Activated CD8-positive, alpha-beta memory T cell treated with anti-CD3 and anti-CD28 coated beads for 4 hours (primary cell): ENCODE measurements around the gene DOCK7.

Source experiments
- DNase-seq, 2 donors: peaks; one replicate each; pipeline ENCODE4 v3.0.0-alpha.2; 2020; ENCODE audit warnings: low read depth in 2 of 2

The DOCK7 gene

DNA sequence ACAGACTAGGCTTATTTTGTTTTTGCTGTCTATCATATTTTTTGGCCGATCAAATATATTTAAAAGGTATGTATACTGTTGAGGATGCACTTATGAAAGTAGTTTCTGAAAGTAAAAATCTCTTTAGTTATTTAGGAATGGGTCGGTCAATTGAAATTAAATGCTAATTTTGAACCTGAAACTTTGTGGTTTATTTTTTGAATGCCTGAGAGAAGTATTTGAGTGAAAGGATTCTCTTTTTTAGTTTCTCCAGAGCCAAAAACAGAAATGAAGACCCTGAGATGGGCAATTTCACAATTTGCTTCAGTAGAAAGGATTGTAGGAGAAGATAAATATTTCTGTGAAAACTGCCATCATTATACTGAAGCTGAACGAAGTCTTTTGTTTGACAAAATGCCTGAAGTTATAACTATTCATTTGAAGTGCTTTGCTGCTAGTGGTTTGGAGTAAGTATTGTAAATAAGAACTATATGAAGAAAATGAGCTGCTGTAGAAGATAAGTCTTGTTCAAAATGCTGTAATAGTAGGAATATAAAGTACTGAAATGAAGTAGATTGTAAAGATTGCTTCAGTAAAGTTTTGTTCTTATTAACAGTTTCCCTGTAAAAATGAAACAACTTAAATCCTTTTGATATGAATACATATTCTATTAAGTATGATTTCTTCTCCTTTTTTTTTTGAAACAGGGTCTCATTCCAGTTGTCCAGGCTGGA, 239.8 kb downstream of the DOCK7 start:
- no peak for DNase-seq

GRCh38 chr1:62444701-62445100, 243.5 kb downstream of the DOCK7 start:
- no peak for DNase-seq

- no peak for DNase-seq
These were observed 248.4 kb downstream of the DOCK7 start for GRCh38 chr1:62439652-62440371.

DNA sequence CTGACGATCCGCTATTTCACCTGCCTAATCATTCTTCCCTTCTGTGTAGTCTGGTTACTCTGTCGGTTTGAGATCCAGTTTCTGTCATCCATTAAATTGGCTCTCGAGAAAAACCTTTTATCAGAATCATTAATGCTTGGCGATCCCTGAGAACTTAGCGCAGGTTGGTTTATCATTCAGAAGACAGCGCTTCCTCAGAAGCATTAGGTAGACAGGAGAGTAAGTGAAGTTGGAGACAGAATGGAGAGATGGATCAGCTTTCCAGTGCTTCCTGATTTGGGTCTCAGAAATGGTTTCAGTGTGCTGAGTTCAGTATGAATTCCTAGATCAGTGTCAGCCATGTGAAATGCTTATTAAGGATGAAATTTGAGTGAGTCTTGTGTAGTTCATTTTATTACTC, 250.0 kb downstream of the DOCK7 start:
- no peak for DNase-seq

GRCh38 chr1:62437273-62437940, 250.8 kb downstream of the DOCK7 start:
- DNase-seq: no peak

GRCh38 chr1:62436466-62437272, 251.5 kb downstream of the DOCK7 start, which contains the start of gene USP1:
Gene USP1, plus strand, starts transcription at chr1:62437049. Its CDS starts 2,819 bp downstream, at chr1:62439868.
- DNase-seq: peak; percentile 90 to 96

- DNase-seq: peak in 1 of 2 donors; percentile 90
These were observed 252.1 kb downstream of the DOCK7 start for GRCh38 chr1:62436039-62436465.

DNA sequence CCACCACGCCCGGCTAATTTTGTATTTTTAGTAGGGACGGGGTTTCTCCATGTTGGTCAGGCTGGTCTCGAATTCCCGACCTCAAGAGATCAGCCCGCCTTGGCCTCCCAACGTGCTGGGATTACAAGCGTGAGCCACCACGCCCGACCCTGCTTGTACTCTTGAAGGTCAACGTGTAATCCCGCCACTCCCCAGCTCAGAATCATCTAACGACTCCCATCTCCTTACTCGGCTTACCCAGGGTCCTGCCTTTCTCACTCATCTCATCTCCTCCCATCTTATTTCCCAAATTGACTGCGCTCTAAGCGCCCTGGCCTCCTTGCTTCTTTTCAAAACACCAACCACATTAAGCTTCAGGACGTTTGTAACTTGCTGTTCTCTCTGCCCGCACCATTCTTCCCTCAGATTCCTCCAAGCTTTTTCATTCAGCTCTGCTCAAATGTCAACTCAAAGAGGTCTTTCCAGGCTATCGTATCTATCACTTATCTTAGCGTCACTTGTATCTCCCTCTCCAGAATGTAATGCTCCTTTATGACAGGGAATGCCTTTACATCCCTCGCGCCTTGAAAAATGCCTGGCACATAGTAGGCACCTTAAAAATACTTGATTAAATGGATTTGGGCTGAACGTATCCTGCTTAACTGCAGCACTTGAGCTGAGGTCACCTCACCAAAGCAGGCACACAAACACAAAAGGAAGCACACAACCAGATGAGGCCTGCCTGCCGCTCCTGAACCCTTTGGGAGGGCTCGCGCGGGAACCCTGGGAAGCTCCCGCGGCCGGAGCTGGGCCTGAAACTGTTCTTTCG, 252.8 kb downstream of the DOCK7 start:
- no peak for DNase-seq

GRCh38 chr1:62434618-62435001, 253.6 kb downstream of the DOCK7 start:
- no peak for DNase-seq

- no peak for DNase-seq
These were observed 254.1 kb downstream of the DOCK7 start for GRCh38 chr1:62433861-62434617.

GRCh38 chr1:62429581-62429980, 258.6 kb downstream of the DOCK7 start:
- DNase-seq: no peak

DNA sequence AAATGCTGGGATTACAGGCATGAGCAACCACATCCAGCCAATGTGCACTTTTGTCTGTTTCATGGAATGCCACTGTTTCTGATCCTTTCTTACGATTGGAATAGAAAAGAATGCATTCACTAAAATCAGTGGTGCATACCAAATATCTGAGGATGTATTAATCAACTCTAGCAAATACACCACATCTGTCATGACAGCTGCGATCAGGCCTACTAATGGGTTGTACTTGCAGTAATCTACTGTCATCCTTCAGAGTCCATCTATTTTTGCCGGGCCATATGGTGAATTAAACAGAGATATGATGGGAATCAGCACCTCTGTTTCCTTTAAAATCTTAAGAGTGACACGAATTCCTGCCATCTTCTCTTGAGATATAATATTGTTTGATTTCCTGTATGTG, 259.8 kb downstream of the DOCK7 start:
- no peak for DNase-seq

DNA sequence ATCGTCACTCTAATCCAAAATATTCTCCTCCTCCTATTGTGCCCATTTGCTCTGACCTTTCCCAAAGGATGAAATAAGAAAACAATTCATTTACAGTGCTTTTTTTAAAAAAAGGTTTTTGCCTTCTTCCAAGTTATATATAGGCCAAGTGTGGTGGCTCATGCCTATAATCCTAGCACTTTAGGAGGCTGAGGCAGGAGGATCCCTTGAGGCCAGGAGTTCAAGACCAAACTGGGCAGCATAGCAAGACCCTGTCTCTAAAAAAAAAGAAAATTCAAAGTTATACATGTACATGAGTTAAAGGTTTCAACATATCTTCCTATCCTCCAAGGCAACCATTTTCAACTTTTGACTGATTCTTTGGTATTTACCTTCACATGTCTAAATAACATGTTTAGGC, 261.4 kb downstream of the DOCK7 start:
- no peak for DNase-seq

DNA sequence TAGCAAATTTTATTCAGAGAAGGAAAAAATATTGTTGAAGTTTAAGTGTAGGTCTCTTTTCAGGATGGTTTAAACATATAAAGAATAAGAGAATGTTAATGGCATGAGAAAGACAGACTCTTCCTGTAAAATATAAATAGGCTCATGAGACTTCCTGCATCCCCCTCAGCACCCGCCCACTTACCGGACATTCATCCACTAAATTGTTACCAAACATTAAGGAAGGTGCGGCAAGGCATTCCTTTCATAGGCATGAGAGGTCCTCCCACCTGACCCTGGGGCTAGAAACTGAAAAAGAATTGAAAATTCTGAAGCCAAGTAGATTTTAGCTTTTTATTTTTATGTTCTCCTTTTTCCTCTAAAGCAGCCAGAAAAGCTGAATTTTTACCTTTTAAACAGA, 261.9 kb downstream of the DOCK7 start:
- DNase-seq: no peak

- DNase-seq: no peak
These were observed 263.1 kb downstream of the DOCK7 start for GRCh38 chr1:62425041-62425440.

GRCh38 chr1:62424411-62424810, 263.8 kb downstream of the DOCK7 start:
- no peak for DNase-seq

GRCh38 chr1:62423580-62424242, 264.5 kb downstream of the DOCK7 start:
- no peak for DNase-seq

DNA sequence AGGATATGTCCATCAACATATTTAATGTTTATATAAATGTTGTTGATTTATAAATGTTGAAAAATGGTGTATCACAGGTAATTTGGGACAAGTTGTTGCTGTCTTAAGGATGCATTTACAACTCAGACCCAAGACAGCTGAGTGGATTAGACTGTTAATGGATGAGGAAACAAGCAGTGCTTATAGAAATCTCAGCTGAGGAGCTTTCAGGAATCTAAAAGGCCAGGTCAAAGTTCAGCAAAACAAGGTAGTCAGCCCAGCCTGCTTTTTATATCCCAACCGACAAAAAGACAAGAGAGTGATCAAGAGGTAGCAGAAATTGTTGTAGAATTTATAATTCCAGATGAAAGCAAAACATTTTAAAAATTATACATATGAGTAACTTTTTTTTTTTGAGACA, 268.0 kb downstream of the DOCK7 start:
- DNase-seq: no peak

DNA sequence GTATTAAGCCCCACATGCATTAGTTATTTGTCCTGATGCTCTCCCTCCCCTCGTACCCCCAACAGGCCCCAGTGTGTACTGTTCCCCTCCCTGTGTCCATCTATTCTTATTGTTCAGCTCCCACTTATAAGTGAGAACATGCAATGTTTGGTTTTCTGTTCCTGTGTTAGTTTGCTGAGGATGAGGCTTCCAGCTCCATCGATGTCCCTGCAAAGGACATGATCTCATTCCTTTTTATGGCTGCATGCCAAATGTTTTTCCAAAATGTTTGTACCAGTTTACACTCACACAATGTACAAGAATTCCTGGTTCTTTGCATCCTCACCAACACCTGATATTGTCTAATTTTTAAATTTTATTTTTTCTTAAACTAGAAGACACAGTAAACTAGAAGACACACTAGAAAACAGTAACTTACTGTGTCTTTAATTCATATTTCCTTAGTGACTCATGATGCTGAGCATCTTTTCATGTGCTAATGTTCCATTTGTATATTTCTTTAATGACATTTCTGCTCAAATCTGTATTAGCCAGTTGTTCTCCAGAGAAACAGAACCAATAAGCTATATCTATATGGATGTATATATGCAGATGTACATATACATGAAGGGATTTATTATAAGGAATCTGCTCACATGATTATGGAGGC, 270.7 kb downstream of the DOCK7 start:
- no peak for DNase-seq
